Measurements from ENCODE around the gene HOXB4. TPM values are rescaled to one million over a fixed set of nuclear protein-coding genes. Genes with fewer than 3 reads are reported as not detected.
A peak's percentile ranks its signal among the peaks of the same experiment; 100 is the strongest.
"Not testable (repeated sequence)": the region's sequence is repeated elsewhere in the genome, so short reads cannot be mapped to it uniquely, and the experiment has no call there.

HOXB4 gene
- total RNA-seq, 4 donors from 2014 or later = 1.6 to 8.7 (median 3.4) TPM

GRCh38 chr17:48542698-48543106 lies 35.4 kb downstream of the HOXB4 start:
- TF ChIP-seq CTCF (IDR thresholded peaks at IDR 0.05) = no peak
- ATAC-seq (ENCODE audit: low FRiP score) (no peak), DNase-seq (ENCODE audit: low spot score) (no peak)

GRCh38 chr17:48542114-48542656 lies 36.0 kb downstream of the HOXB4 start:
- no peak for TF ChIP-seq CTCF (IDR thresholded peaks at IDR 0.05)
- ATAC-seq (ENCODE audit: low FRiP score) = no peak
- DNase-seq (ENCODE audit: low spot score) = no peak

- DNase-seq (ENCODE audit: low spot score) = no peak
- no peak for ATAC-seq (ENCODE audit: low FRiP score)
- TF ChIP-seq CTCF (IDR thresholded peaks at IDR 0.05) = no peak
Measured at GRCh38 chr17:48541577-48542113, 36.5 kb downstream of the HOXB4 start.

GRCh38 chr17:48541036-48541576 lies 37.0 kb downstream of the HOXB4 start:
- no peak for ATAC-seq (ENCODE audit: low FRiP score)
- no peak for DNase-seq (ENCODE audit: low spot score)
- TF ChIP-seq CTCF (IDR thresholded peaks at IDR 0.05) = no peak

GRCh38 chr17:48540213-48540612 lies 37.9 kb downstream of the HOXB4 start:
- ATAC-seq (ENCODE audit: low FRiP score) (no peak), DNase-seq (ENCODE audit: low spot score) (no peak)
- no peak for TF ChIP-seq CTCF (IDR thresholded peaks at IDR 0.05)

- TF ChIP-seq CTCF (IDR thresholded peaks at IDR 0.05) = no peak
- no peak for DNase-seq (ENCODE audit: low spot score)
Measured at GRCh38 chr17:48539177-48539576, 39.0 kb downstream of the HOXB4 start.

GRCh38 chr17:48537316-48537715 lies 40.8 kb downstream of the HOXB4 start:
- DNase-seq (ENCODE audit: low spot score) (no peak), ATAC-seq (ENCODE audit: low FRiP score) (no peak)
- no peak for TF ChIP-seq CTCF (IDR thresholded peaks at IDR 0.05)

More at GRCh38 chr17:48539177-48539576, 39.0 kb downstream of the HOXB4 start:
- ATAC-seq (ENCODE audit: low FRiP score) = peak; percentile 17

GRCh38 chr17:48535793-48536559 lies 42.2 kb downstream of the HOXB4 start:
- ATAC-seq (ENCODE audit: low FRiP score); DNase-seq (ENCODE audit: low spot score): not testable (repeated sequence)
